LNCaP clone FGC (cell line): ENCODE results near the gene IL36B.

ENCODE experiments used
- DNase-seq: peaks from one replicate; pipeline ENCODE4 v3.0.0-alpha.2; 2011; ENCODE audit warnings: low read depth
- H3K4me3 ChIP-seq: 2 replicates; pipeline ENCODE4 v1.5.1; 2011; ENCODE audit warnings: mild to moderate bottlenecking, low read depth, low read length, control low read depth
- TF ChIP-seq, protein P1 (sequence below): IDR thresholded peaks from 2 replicates; pipeline ENCODE4 v1.5.1; 2012; ENCODE audit warnings: mild to moderate bottlenecking; ENCODE audit not compliant: control insufficient read depth, insufficient read depth; ENCODE audit errors: extremely low read depth

IL36B gene

DNA sequence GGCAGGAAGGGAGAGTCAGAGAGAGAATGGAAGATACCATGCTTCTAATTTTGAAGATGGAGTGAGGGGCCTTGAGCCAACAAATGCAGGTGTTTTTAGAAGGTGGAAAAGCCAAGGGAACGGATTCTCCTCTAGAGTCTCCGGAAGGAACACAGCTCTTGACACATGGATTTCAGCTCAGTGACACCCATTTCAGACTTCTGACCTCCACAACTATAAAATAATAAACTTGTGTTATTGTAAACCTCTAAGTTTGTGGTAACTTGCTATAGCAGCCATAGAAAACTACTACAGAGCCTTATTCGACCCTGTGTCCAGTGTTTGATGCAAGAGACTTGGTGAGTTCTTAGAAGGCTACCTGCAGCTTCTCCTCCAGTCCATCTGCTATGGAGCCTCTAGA is 22.9 kb upstream of the IL36B start:
- DNase-seq, result no peak
- no peak overlapping the region for H3K4me3 ChIP-seq
- TF ChIP-seq, protein P1, sequence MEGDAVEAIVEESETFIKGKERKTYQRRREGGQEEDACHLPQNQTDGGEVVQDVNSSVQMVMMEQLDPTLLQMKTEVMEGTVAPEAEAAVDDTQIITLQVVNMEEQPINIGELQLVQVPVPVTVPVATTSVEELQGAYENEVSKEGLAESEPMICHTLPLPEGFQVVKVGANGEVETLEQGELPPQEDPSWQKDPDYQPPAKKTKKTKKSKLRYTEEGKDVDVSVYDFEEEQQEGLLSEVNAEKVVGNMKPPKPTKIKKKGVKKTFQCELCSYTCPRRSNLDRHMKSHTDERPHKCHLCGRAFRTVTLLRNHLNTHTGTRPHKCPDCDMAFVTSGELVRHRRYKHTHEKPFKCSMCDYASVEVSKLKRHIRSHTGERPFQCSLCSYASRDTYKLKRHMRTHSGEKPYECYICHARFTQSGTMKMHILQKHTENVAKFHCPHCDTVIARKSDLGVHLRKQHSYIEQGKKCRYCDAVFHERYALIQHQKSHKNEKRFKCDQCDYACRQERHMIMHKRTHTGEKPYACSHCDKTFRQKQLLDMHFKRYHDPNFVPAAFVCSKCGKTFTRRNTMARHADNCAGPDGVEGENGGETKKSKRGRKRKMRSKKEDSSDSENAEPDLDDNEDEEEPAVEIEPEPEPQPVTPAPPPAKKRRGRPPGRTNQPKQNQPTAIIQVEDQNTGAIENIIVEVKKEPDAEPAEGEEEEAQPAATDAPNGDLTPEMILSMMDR, result no peak

DNA sequence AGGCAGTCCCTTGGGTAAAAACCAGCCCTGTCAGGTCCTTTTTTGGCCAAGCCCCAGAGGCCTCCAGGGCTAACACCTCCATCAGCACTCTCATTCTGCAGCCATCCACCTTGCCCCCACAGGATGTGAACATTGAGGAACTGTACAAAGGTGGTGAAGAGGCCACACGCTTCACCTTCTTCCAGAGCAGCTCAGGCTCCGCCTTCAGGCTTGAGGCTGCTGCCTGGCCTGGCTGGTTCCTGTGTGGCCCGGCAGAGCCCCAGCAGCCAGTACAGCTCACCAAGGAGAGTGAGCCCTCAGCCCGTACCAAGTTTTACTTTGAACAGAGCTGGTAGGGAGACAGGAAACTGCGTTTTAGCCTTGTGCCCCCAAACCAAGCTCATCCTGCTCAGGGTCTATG is 22.4 kb upstream of the IL36B start:
- TF ChIP-seq, protein P1, result no peak
- DNase-seq, result no peak
- H3K4me3 ChIP-seq, result no peak overlapping the region

DNA sequence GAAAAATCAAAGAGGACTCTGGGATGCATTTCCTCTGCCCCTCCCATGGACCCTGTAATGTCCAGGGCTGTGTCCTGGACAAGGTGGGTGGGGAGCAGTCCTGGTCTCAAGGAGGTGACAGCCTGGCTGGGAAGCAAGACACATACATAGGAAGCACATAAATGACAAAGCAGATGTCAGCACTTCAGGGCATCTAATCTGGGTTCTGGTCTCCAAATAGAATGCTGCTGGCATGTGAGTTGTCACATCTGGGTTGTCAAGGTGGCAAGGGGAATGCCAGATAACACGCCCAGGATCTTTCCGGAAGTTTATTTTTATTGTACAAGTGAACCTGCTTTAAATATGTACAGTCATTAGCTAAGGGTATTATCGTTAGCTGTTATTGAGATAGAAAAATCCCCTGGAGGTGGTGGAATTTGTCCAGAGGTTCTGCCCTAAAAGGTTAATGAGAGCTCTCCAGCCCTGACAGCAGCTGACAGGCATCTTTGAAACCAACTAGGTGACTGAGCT is 20.7 kb upstream of the IL36B start:
- H3K4me3 ChIP-seq, result no peak overlapping the region
- TF ChIP-seq, protein P1, result no peak
- no peak for DNase-seq

DNA sequence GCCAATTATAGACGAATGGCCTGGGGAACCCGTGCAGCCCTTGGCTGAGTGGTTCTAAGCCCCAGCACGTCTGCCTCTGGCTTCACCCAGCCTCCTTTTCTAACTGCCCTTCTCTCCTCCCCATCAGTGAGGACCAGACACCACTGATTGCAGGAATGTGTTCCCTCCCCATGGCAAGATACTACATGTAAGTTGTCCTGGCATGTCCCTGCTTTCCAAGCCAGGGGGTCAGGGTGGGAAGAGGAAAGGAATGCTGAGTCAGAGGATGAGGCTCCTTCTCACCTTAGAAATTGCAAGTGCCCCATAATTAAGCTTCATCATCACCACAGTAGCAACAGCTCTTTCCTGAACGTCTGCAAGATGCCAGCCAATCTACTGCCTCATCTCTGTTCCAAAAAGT is 19.9 kb upstream of the IL36B start:
- TF ChIP-seq, protein P1, result no peak
- no peak for DNase-seq
- H3K4me3 ChIP-seq, result no peak overlapping the region

DNA sequence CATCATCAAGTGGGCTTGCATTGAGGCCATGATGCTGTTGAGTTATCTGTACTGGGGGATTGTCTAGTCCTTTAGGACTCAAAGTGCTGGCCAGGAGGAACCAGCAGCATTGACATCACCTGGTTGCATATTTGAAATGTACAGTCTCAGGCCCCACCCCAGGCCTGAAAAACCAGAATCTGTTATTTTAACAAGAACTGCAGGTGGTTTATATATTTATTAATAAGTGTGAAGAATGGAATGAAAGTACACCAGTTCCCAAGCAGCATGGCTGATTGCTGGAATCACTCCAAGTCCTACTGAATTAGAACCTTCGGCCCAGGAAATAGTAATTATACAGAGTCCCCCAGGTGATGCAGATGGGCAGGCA is 17.9 kb upstream of the IL36B start:
- TF ChIP-seq, protein P1, result no peak
- H3K4me3 ChIP-seq, result no peak overlapping the region
- DNase-seq, result no peak

DNA sequence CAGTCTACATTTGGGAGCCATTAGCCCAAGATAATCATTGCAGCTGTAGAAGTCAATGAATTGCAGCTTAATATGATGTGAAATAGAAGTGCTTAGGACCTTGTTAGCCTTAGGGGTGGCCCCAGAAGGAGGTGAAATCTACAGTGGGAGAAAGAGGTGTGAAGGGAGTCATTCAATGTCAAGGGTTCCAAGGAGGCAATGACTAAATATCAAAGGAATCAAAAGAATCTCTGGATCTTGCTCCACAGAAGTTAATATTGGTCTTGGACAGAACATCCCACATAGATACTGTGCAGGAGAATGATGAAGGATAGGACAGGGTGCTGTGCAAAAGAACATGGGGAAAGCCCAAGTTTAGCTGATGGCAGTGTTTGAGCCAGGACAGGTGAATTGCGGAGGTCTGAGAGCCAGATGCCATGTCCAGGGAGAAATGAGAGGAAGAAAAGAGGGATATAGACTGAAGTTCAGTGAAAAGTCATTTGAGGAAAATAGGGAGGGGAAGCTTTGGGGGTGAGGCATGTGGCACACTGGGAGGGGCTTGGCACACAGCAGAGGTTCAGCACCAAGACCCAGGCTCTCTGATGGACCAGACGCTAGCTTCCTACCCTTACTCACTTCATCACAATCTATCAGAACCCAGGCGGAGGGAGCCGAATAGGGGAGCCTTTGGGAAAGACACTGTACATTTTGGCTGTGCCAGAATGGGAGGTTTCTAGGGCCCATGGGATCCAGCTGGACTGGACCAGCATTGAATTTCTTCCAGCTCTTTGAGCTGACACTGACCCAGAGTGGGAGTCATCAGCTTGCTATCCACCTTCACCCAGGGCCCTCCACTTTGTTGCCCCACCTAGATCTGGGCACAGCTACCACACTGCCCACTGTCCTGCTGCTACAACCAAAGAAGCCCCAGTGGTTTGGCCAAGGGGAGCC is 17.3 kb upstream of the IL36B start:
- H3K4me3 ChIP-seq, result no peak overlapping the region
- no peak for DNase-seq
- TF ChIP-seq, protein P1, result no peak
